Measurements from ENCODE around the gene PIANP. TPM values are rescaled to one million over a fixed set of nuclear protein-coding genes. Genes with fewer than 3 reads are reported as not detected.
A peak's percentile ranks its signal among the peaks of the same experiment; 100 is the strongest.

The PIANP gene
- total and polyA plus RNA-seq, 9 donors: 0.11 to 3.9 (median 1.1) TPM; not detected in 1

- intact Hi-C loops (cut with DNase I): loop anchor here in 1 of 4 donors (10.0 kb wide), 1 partner anchor 55 kb away; the partner anchor contains the start of gene ACRBP
- H3K9me3 ChIP-seq: no peaks in the 10 kb centered on the region
- no peak for TF ChIP-seq POLR2A (IDR thresholded peaks at IDR 0.05)
- TF ChIP-seq CTCF (IDR thresholded peaks at IDR 0.05): no peak
- no peak for TF ChIP-seq EP300 (IDR thresholded peaks at IDR 0.05)
- H3K36me3 ChIP-seq: no peaks in the 10 kb centered on the region
- H3K27ac ChIP-seq: no peak overlapping the region
- H3K4me1 ChIP-seq (ENCODE audit: insufficient read depth): peaks cover 2% of the 10 kb centered on the region
- DNase-seq: peak in 1 of 5 donors; percentile 31
- 0 to 2% (median 1%) methylated on average over 28 to 64 of the region's 65 CpGs for WGBS, 3 donors
- H3K4me3 ChIP-seq: peak overlapping the region; percentile 62
- no peaks in the 10 kb centered on the region for H3K27me3 ChIP-seq
Measured at GRCh38 chr12:6699989-6700645, 498 bp downstream of the PIANP start.

GRCh38 chr12:6699259-6699988 is 1.2 kb downstream of the PIANP start:
- Histone ChIP-seq H3K9me3 (no peaks in the 10 kb centered on the region), H3K4me3 (peak overlapping the region; percentile 62), H3K27ac (no peak overlapping the region), H3K4me1 (ENCODE audit: insufficient read depth) (peaks cover 2% of the 10 kb centered on the region), H3K27me3 (no peaks in the 10 kb centered on the region), H3K36me3 (no peaks in the 10 kb centered on the region)
- DNase-seq: peak in 1 of 5 donors; percentile 7
- WGBS, 3 donors: 24 to 31% (median 25%) methylated on average over 16 of the region's 16 CpGs
- TF ChIP-seq POLR2A (IDR thresholded peaks at IDR 0.05) (no peak), CTCF (IDR thresholded peaks at IDR 0.05) (no peak), EP300 (IDR thresholded peaks at IDR 0.05) (no peak)
- intact Hi-C loops (cut with DNase I): no loop called here

- Histone ChIP-seq H3K4me3 (no peak overlapping the region), H3K27ac (no peak overlapping the region), H3K27me3 (no peaks in the 10 kb centered on the region), H3K9me3 (no peaks in the 10 kb centered on the region), H3K36me3 (no peaks in the 10 kb centered on the region), H3K4me1 (ENCODE audit: insufficient read depth) (peaks cover 2% of the 10 kb centered on the region)
- 66 to 69% (median 69%) methylated on average over 8 of the region's 8 CpGs for WGBS, 3 donors
- intact Hi-C loops (cut with DNase I): no loop called here
- DNase-seq: no peak
- TF ChIP-seq POLR2A (IDR thresholded peaks at IDR 0.05) (no peak), EP300 (IDR thresholded peaks at IDR 0.05) (no peak), CTCF (IDR thresholded peaks at IDR 0.05) (no peak)
Measured at GRCh38 chr12:6698352-6699046, 2.1 kb downstream of the PIANP start.

- Histone ChIP-seq H3K4me1 (ENCODE audit: insufficient read depth) (peaks cover 2% of the 10 kb centered on the region), H3K4me3 (no peak overlapping the region), H3K36me3 (no peaks in the 10 kb centered on the region), H3K9me3 (no peaks in the 10 kb centered on the region), H3K27me3 (no peaks in the 10 kb centered on the region), H3K27ac (no peak overlapping the region)
- no peak for TF ChIP-seq EP300 (IDR thresholded peaks at IDR 0.05)
- intact Hi-C loops (cut with DNase I): no loop called here
- WGBS, 3 donors: 73 to 76% (median 74%) methylated on average over 17 of the region's 17 CpGs
- DNase-seq: no peak
Measured at GRCh38 chr12:6697584-6698351, 2.8 kb downstream of the PIANP start.
